HG03565 (cell line): Measurements from ENCODE around the gene FOXE1.

Experiments
- ATAC-seq: cut with Tn5 transposase; IDR thresholded peaks from one replicate; pipeline ENCODE4 v1.9.1; 2021; ENCODE audit warnings: mild to moderate bottlenecking, moderate library complexity; ENCODE audit not compliant: unreplicated experiment

The FOXE1 gene

DNA sequence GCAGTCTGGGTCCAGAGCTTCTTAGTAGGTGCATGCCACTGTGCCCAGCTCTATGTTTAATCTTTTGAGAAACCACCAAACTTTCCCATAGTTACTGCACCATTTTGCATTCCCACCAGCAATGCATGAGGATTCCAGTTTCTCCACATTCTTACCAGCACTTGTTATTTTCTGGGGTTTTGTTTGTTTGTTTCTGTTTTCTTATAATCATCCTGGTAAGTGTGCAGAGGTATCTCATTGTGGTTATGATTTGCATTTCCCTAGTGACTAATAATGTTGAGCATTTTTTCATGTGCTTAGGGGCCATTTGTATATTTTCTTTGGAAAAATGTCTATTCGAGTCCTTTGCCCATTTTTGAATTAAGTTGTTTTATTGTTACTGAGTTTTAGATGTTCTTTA, 11.4 kb downstream of the FOXE1 start:
- ATAC-seq: no peak

DNA sequence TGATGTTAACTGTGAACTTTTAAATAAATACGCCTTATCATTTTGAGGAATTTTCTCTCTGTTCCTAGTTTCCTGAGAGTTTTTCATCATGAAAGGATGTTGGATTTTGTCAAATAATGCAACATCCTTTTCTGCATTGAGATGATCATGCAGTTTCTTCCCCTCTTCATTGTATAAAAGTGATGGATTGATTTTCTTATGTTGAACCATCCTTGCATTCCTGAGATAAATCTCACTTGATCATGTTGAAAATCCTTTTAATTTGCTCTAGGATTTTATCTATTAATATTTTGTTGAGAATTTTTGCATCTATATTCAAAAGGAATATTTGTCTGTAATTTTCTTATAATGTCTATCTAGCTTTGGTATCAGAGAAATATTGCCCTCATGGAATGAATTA, 13.3 kb downstream of the FOXE1 start:
- ATAC-seq: no peak

- ATAC-seq: no peak
Measured at GRCh38 chr9:97866848-97867247, 13.8 kb downstream of the FOXE1 start.

DNA sequence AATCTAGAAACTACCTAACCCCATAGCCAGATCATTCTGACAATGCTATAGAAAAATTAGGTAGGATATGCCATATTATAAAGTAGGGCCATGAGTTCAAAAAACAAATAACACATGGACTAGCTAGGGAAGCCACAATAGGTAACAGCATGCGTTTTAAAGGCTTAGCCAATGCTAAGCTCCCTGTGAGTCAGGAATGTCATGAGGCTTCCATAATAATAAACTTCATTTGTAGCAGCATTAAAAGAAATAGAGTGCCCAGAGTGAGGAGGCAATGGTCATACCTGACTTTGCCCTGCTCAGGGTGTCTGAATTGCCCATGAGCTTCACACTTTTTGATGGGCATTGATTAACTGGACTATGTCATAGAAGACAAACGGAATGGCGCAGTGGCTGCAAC, 15.8 kb downstream of the FOXE1 start:
- no peak for ATAC-seq

GRCh38 chr9:97873425-97873824, 20.4 kb downstream of the FOXE1 start:
- no peak for ATAC-seq

- no peak for ATAC-seq
Measured at GRCh38 chr9:97873882-97874281, 20.9 kb downstream of the FOXE1 start.

- no peak for ATAC-seq
Measured at GRCh38 chr9:97874624-97875023, 21.6 kb downstream of the FOXE1 start.

GRCh38 chr9:97875111-97875510, 22.1 kb downstream of the FOXE1 start:
- no peak for ATAC-seq

GRCh38 chr9:97876061-97876460, 23.0 kb downstream of the FOXE1 start:
- no peak for ATAC-seq

GRCh38 chr9:97880336-97880735, 27.3 kb downstream of the FOXE1 start:
- no peak for ATAC-seq

DNA sequence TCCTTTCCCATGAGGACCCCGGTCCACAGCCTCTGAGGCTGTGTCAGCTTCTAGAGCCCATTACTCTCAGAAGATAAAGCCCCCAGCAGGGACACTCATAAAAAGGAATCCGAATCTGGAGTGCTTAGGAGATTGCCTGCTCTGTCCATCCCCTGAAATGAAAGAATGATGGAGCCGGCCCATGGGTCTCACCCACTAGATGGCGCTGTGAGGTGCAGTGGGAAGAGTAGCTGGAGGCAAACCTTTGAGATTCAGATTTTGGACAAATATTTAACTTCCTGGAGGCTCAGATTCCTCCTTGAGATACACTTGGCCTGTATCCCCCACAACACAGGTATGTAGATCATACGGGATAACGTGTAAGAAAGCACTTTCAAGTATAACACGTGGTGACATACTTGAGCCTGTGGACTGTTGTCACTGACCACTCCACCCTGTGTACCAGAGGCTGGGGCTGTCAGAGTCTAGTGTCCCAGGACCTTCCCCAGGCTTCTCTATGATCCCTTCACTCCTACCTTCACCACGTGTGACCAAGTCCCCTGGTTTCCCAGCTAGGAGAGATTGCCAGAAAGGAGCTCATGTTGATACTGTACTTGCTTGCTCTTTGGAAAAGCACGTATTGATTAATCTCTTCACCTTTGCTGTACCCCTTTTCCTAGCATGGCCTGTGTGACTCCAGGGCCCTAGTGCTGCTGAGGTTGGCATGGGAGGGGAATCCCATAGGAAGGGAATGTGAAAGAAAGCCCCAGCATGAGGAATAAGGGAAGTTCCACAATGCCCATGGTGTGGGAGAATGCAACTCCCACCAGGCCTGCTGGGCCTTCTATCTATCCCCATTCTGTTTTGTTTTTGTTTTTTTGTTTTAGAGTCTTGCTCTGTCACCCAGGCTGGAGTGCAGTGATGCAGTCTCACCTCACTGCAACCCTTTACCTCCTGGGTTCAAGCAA, 37.2 kb downstream of the FOXE1 start:
- ATAC-seq: no peak

- no peak for ATAC-seq
Measured at GRCh38 chr9:97891736-97892135, 38.7 kb downstream of the FOXE1 start.

DNA sequence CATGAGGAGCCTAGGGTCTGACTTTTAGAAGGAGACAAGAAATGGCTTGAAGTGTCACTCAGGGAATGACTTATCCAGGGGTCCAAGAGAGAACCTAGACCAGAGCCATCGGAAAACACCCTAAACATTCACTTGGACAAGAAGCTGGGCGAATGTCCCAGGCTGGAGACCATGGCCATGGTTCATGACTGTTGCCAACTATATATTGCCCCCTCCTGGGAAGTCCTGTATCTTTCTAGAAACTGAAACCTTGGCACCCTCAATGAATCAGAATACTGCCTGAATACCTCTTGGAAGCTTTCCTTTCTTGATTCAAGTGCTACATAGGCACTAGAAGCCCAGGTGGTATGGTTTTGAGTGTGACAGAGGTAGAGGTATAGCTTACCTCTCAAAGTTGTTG, 39.4 kb downstream of the FOXE1 start:
- no peak for ATAC-seq

DNA sequence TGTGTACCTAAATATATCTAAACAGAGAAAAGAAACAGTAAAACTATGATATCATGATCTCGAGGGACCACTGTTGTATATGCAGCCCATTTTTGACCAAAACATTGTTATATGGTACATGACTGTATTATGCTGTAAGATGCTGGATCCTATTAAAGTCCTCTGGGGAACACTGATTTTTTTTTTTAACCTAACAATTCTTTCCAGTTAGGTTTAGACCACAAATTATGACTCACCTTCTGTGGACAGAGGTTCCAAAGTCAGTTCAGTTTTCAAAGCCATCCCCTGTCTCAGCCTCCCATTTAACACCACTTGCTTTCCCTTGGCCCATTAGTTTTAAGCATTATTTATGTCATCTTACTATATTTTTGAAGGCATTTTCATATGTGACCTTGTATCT, 42.2 kb downstream of the FOXE1 start:
- ATAC-seq: no peak

DNA sequence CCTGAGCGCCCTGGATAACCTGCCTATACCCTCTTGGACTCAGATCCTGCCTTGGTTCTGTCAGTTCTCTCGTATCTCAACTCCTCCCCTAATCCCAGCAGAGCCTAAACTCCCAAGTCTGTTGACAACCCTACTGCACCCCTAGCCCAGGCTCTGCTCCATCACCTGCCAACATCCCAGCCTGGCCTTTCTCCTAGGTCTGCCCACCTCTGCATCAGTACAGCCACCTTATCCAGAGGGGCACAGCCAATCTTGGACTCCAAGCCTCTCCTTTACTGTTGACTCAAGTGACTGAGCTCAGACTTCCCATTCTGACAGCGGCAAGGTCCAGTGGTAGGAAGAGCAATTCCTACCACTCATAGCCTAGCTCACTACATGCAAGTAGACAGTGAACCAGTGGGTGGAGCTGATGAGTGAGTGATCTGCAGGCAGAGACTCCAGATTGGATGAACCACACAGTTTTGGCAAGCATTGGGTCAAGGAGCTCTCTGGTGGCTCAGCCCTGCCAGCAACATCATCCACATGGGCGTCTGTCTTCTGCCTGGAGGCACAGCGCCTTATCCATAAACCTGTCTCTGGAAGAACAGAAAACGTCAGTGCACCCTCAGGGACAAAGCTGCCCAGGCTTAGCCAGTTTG, 42.8 kb downstream of the FOXE1 start:
- no peak for ATAC-seq

GRCh38 chr9:97900103-97900737, 47.2 kb downstream of the FOXE1 start:
- no peak for ATAC-seq

DNA sequence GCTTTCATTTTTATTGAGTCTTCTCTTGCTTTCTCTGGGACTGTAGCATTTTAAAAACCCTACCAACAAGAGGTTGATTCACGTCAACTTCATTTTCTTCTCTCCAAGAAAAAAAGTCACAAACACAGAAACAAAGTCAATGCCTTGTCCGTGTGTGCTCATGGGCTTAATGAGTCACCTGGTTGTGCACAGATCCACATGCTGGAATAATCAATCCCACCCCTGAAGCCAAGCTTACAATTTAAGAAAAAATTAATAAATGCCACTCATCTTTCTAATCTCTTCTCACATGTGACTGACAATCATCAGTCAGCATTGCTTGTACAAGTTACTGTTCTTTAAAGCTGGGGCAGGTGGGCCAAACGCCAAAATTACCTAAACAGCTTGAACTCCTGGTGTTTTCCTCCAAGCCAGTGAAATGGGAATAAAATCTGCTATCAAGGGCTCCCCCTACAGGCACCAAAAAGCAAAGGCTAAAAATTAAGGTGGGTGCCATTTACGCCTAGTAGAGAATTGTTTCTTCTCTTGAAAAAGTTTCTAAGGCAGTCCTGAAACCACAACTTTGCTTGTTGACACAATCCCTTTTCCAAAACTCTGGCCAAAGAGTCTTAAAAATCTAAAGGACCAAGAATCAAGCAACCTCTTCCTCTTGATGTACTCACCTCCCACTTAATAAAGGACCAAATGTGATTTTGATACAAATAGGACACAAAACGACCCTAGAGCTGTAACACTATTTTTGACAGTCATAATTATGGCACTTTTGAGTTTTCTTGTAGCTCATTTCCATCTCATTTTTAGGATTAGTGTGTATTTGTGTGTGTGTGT, 47.9 kb downstream of the FOXE1 start:
- no peak for ATAC-seq

DNA sequence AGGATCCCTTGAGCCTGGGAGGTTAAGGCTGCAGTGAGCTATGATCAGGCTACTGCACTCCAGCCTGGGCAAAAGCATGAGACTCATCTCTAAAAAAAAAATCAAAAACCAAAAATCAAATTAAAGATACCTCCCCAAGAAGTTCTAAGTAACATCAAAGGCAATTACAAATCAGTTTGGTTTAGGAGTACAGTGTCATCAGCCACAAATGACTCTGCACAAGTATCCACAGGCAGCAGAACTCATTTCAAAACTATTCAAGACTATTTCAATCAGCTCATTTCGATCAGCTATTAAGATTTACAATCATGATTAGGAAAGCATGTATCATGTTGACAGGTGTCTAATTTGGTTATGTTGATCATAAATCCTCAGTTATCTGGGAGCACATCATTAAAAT, 50.2 kb downstream of the FOXE1 start:
- no peak for ATAC-seq

DNA sequence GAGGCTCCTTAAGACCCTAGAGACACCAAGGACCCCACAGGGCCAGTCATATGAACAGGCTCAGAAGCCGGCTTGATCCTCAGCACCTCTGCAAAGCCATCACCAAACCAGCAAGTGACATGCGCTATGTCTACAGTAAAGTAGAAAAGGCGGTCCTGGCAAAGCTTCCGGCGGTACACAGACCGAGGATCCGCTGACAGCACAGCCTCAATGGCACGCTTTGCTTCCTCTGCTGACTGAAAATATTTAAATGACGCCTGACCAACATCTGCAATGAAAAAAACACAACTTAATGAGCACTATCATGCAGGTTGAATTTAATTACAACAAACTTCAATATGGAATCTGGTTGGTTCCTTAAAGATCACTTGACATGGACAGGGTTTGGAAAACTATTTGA, 51.7 kb downstream of the FOXE1 start:
- no peak for ATAC-seq

GRCh38 chr9:97905228-97905627, 52.2 kb downstream of the FOXE1 start:
- no peak for ATAC-seq
